H9 (cell line): ENCODE data around the gene TLDC2. TPM values are rescaled to one million over a fixed set of nuclear protein-coding genes. Genes with fewer than 3 reads are reported as not detected.

Source experiments
- DNase-seq: peaks from one replicate; pipeline ENCODE4 v3.0.0-alpha.2; 2017
- H2AFZ ChIP-seq: one replicate; pipeline ENCODE4 v1.6.1; 2013; ENCODE audit warnings: mild to moderate bottlenecking, low read length, control low read depth, moderate library complexity
- H2AK5ac ChIP-seq: 2 replicates; pipeline ENCODE4 v1.6.1; 2013; ENCODE audit warnings: low read length, control low read depth, mixed read lengths; ENCODE audit not compliant: insufficient read length
- H2BK120ac ChIP-seq: one replicate; pipeline ENCODE4 v1.6.1; 2013; ENCODE audit warnings: low read depth, mild to moderate bottlenecking, low read length, control low read depth, inconsistent platforms; ENCODE audit not compliant: poor library complexity, severe bottlenecking
- H2BK12ac ChIP-seq: 2 replicates; pipeline ENCODE4 v1.6.1; 2013; ENCODE audit warnings: low read length, control low read depth, mixed read lengths, low read depth; ENCODE audit not compliant: insufficient read length
- H2BK15ac ChIP-seq: 2 replicates; pipeline ENCODE4 v1.6.1; 2013; ENCODE audit warnings: low read depth, low read length, control low read depth
- H2BK20ac ChIP-seq: one replicate; pipeline ENCODE4 v1.6.1; 2013; ENCODE audit warnings: low read depth, mild to moderate bottlenecking, low read length, control low read depth, inconsistent platforms; ENCODE audit not compliant: poor library complexity, severe bottlenecking
- H2BK5ac ChIP-seq: 2 replicates; pipeline ENCODE4 v1.6.1; 2013; ENCODE audit warnings: low read length, control low read depth, mixed read lengths; ENCODE audit not compliant: insufficient read length
- H3K14ac ChIP-seq: 2 replicates; pipeline ENCODE4 v1.6.1; 2013; ENCODE audit warnings: low read length, control low read depth; ENCODE audit not compliant: insufficient read depth
- H3K18ac ChIP-seq: 2 replicates; pipeline ENCODE4 v1.6.1; 2013; ENCODE audit warnings: low read depth, mild to moderate bottlenecking, mixed read lengths, low read length, control low read depth; ENCODE audit not compliant: insufficient read length
- H3K23ac ChIP-seq: 2 replicates; pipeline ENCODE4 v1.6.1; 2013; ENCODE audit warnings: low read length, control low read depth, mixed read lengths, low read depth; ENCODE audit not compliant: insufficient read length
- H3K23me2 ChIP-seq: 2 replicates; pipeline ENCODE4 v1.6.1; 2013; ENCODE audit warnings: low read depth, mild to moderate bottlenecking, mixed read lengths, low read length, control low read depth; ENCODE audit not compliant: insufficient read length, poor library complexity, severe bottlenecking
- H3K27ac ChIP-seq: 2 replicates; pipeline ENCODE4 v1.5.1; 2013; ENCODE audit warnings: low read length, control low read depth, mixed read lengths, low read depth; ENCODE audit not compliant: insufficient read length
- H3K27me3 ChIP-seq: 2 replicates; pipeline ENCODE4 v1.6.1; 2013; ENCODE audit warnings: low read length, control low read depth, inconsistent platforms; ENCODE audit not compliant: insufficient read depth
- H3K4ac ChIP-seq: 2 replicates; pipeline ENCODE4 v1.6.1; 2013; ENCODE audit warnings: low read depth, mild to moderate bottlenecking, control low read depth, inconsistent platforms, low read length, moderate library complexity
- H3K4me1 ChIP-seq: 2 replicates; pipeline ENCODE4 v1.6.1; 2013; ENCODE audit warnings: low read length, control low read depth, inconsistent platforms; ENCODE audit not compliant: insufficient read depth
- H3K4me2 ChIP-seq: 2 replicates; pipeline ENCODE4 v1.6.1; 2013; ENCODE audit warnings: low read length, control low read depth, mixed read lengths; ENCODE audit not compliant: insufficient read length, insufficient read depth
- H3K56ac ChIP-seq: 2 replicates; pipeline ENCODE4 v1.6.1; 2013; ENCODE audit warnings: low read depth, mild to moderate bottlenecking, mixed read lengths, low read length, control low read depth; ENCODE audit not compliant: insufficient read length
- H3K79me1 ChIP-seq: 2 replicates; pipeline ENCODE4 v1.6.1; 2013; ENCODE audit warnings: low read depth, mild to moderate bottlenecking, moderate library complexity, low read length, control low read depth, inconsistent platforms; ENCODE audit not compliant: insufficient read depth, poor library complexity, severe bottlenecking
- H3K79me2 ChIP-seq: 2 replicates; pipeline ENCODE4 v1.6.1; 2013; ENCODE audit warnings: low read length, control low read depth, inconsistent platforms; ENCODE audit not compliant: insufficient read depth
- H3K9ac ChIP-seq: 2 replicates; pipeline ENCODE4 v1.6.1; 2013; ENCODE audit warnings: low read length, control low read depth, mixed read lengths; ENCODE audit not compliant: insufficient read length; ENCODE audit errors: extremely low read depth
- H3K9me3 ChIP-seq: one replicate; pipeline ENCODE4 v1.6.1; 2013; ENCODE audit warnings: low read depth, low read length, inconsistent platforms; ENCODE audit not compliant: control insufficient read depth
- H3T11ph ChIP-seq: one replicate; pipeline ENCODE4 v1.6.1; 2013; ENCODE audit warnings: mild to moderate bottlenecking, low read length, control low read depth, inconsistent platforms
- H4K20me1 ChIP-seq: one replicate; pipeline ENCODE4 v1.6.1; 2013; ENCODE audit not compliant: control insufficient read depth, insufficient read length, insufficient read depth
- H4K5ac ChIP-seq: 2 replicates; pipeline ENCODE4 v1.6.1; 2013; ENCODE audit warnings: low read depth, mild to moderate bottlenecking, mixed read lengths, low read length, control low read depth; ENCODE audit not compliant: insufficient read length
- H4K8ac ChIP-seq: replicated peaks from 2 replicates; pipeline ENCODE4 v1.6.1; 2013; ENCODE audit warnings: low read length, control low read depth, mixed read lengths, low read depth; ENCODE audit not compliant: insufficient read length
- H4K91ac ChIP-seq: 2 replicates; pipeline ENCODE4 v1.6.1; 2013; ENCODE audit warnings: low read depth, mild to moderate bottlenecking, moderate library complexity, mixed read lengths, low read length, control low read depth; ENCODE audit not compliant: insufficient read length
- H3K27ac Mint-ChIP-seq, 3 experiments: 2 replicates in 2 of 3; 3 replicates in 1 of 3; pipeline ENCODE4 v1.8.0; 2020 to 2021; ENCODE audit warnings: mixed read lengths in 3 of 3, mild to moderate bottlenecking in 1 of 3, moderate library complexity in 1 of 3
- H3K27me3 Mint-ChIP-seq: 2 replicates; pipeline ENCODE4 v1.8.0; 2021; ENCODE audit warnings: low read depth, mild to moderate bottlenecking, moderate library complexity, mixed read lengths
- H3K36me3 Mint-ChIP-seq, 3 experiments: 2 replicates in 2 of 3; 3 replicates in 1 of 3; pipeline ENCODE4 v1.8.0; 2020 to 2021; ENCODE audit warnings: low read depth in 3 of 3, mixed read lengths in 3 of 3; ENCODE audit not compliant: insufficient read depth in 1 of 3
- H3K4me1 Mint-ChIP-seq, 2 experiments: 2 replicates each; pipeline ENCODE4 v1.8.0; 2020; ENCODE audit warnings: mixed read lengths in 2 of 2
- H3K4me3 Mint-ChIP-seq, 2 experiments: 2 replicates in 1 of 2; 3 replicates in 1 of 2; pipeline ENCODE4 v1.8.0; 2020 to 2021; ENCODE audit warnings: mild to moderate bottlenecking in 2 of 2, mixed read lengths in 2 of 2, moderate library complexity in 1 of 2
- H3K9me3 Mint-ChIP-seq, 2 experiments: 2 replicates in 1 of 2; 3 replicates in 1 of 2; pipeline ENCODE4 v1.8.0; 2020; ENCODE audit warnings: mild to moderate bottlenecking in 2 of 2, mixed read lengths in 2 of 2, moderate library complexity in 1 of 2
- CTCF ChIP-seq: fragments of 200-600 bp; sonication (generic); conservative IDR thresholded peaks from 3 replicates; pipeline ENCODE4 v1.8.0; 2021; ENCODE audit warnings: antibody characterized with exemption, mild to moderate bottlenecking
- WGBS: extraction: QIAGEN DNeasy Blood & Tissue Kit; methylation state at CpG from one replicate; pipeline ENCODE4 v1.1.7; 2013; ENCODE audit warnings: missing lambda C conversion rate, low lambda C conversion rate, mixed read lengths; ENCODE audit not compliant: insufficient read length; ENCODE audit errors: extremely low coverage; 5-methylcytosine and 5-hydroxymethylcytosine counted together
- total RNA-seq: library from RNA; stranded (reverse); gene quantifications from 2 replicates; pipeline ENCODE4 v1.2.1, GENCODE V29; 2021

Gene TLDC2
- total RNA-seq, 1 experiment from 2014 or later, result 0.11 TPM

DNA sequence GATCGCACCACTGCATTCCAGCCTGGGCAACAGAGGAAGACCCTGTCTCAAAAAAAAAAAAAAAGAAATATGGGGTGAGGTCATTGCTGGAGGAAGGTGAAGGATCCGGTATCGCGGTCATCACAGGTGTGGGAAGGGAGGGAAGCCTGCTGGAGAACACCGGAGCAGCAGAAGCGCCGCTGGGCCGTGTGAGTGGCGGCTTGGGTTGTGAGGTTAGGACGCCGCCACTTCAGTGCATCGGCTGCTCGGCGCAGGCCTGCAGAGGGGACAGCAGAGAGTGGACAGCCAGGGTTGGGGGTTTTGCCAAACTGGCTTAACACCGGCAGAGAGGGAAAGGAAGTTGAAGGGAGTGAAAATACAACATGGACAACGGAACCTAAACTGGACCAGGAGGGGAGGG lies 5.4 kb downstream of the TLDC2 start:
- H3K9me3 ChIP-seq, result no peaks in the 10 kb centered on the region
- H3K4ac ChIP-seq, result no peak overlapping the region
- no peak overlapping the region for H2AK5ac ChIP-seq
- no peaks in the 10 kb centered on the region for H3K27me3 ChIP-seq
- no CpG with 5 or more reads among the region's 16 CpGs for WGBS
- no peak overlapping the region for H3T11ph ChIP-seq
- H3K36me3 Mint-ChIP-seq, result no peaks in the 10 kb centered on the region; a peak in 1 of 7 replicates
- H4K20me1 ChIP-seq, result no peaks in the 10 kb centered on the region
- H4K5ac ChIP-seq, result no peak overlapping the region
- no peak for TF ChIP-seq CTCF
- no peak overlapping the region for H3K4me3 Mint-ChIP-seq
- H3K14ac ChIP-seq, result no peak overlapping the region
- H4K91ac ChIP-seq, result no peak overlapping the region
- H3K4me1 ChIP-seq, result no peaks in the 10 kb centered on the region; the same call in 1 of the 2 replicates
- H3K79me2 ChIP-seq, result no peaks in the 10 kb centered on the region
- H3K27ac Mint-ChIP-seq, result no peak overlapping the region; a peak in 1 of 7 replicates
- no peak overlapping the region for H2BK15ac ChIP-seq
- no peak overlapping the region for H4K8ac ChIP-seq
- peaks cover 0 to 5% of the 10 kb centered on the region in 2 experiments; a peak in 1 of 4 replicates for H3K4me1 Mint-ChIP-seq
- no peaks in the 10 kb centered on the region for H3K9me3 Mint-ChIP-seq
- no peaks in the 10 kb centered on the region for H3K79me1 ChIP-seq
- no peak overlapping the region for H2BK5ac ChIP-seq
- no peak overlapping the region for H3K27ac ChIP-seq
- DNase-seq, result no peak
- no peak overlapping the region for H3K4me2 ChIP-seq
- no peaks in the 10 kb centered on the region for H3K23me2 ChIP-seq
- no peak overlapping the region for H2BK12ac ChIP-seq
- H2BK20ac ChIP-seq, result no peak overlapping the region
- H2BK120ac ChIP-seq, result no peak overlapping the region
- H3K9ac ChIP-seq, result no peak overlapping the region
- H2AFZ ChIP-seq, result no peak overlapping the region
- no peak overlapping the region for H3K23ac ChIP-seq
- no peak overlapping the region for H3K18ac ChIP-seq
- H3K27me3 Mint-ChIP-seq, result peaks cover 7% of the 10 kb centered on the region; the same call in 1 of the 2 replicates
- no peak overlapping the region for H3K56ac ChIP-seq
